HG02884 (cell line): ENCODE data around the gene SELENOV.

Source experiments
- ATAC-seq: cut with Tn5 transposase; IDR thresholded peaks from one replicate; pipeline ENCODE4 v1.9.1; 2021; ENCODE audit warnings: mild to moderate bottlenecking, moderate library complexity; ENCODE audit not compliant: unreplicated experiment

The SELENOV gene

DNA sequence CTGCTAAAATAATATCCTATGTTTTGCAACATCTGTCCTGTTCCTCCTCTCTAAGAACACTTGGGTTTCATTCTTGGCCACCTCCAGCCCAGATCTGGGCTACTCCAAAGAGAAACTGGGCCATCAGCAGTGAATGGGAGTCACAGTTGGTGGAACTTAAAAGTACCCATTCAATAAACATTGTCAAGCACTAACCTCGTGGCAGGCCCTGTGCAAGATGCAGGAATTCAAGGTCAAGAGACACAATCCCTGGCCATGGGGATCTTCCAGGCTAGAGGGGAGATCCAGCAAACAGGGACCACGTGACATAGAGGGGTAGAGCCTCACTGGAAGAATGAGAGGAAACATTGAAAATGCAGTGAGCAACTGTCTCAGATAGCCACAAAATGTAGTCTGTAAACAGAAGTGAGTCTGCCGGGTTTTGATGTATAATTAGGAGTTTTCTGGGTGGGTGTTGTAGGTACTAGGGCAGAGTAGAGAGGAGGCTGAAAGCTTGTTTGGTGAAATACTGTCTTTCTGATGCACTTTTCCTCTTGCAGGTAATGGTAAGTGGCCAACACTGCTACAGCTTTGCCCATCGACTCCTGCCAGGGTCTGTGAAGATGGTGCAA is 39.9 kb downstream of the SELENOV start:
- ATAC-seq, result no peak

DNA sequence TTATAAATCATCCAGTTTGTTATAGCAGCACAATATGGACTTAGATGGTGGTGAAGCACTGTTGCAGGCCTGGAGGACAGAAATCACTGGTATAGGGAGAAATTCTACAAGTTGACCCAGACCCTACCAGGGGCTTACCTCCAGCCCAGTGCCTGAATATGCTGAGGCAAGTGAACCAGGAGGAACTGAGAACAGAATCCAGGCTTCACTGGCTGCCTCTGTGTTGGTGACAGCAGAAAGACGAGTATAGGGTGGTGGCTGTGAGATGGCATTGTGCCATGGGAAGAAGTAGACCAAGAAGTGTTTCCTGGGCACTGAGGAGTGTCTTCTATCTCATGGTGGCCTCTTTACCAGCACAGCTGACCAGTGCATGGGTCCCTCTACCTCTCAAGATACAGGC is 40.9 kb downstream of the SELENOV start:
- ATAC-seq, result no peak

GRCh38 chr19:39557811-39558623 is 43.1 kb downstream of the SELENOV start:
- ATAC-seq, result peak; percentile 31

- no peak for ATAC-seq
These were observed 43.7 kb downstream of the SELENOV start for GRCh38 chr19:39558624-39559117.

DNA sequence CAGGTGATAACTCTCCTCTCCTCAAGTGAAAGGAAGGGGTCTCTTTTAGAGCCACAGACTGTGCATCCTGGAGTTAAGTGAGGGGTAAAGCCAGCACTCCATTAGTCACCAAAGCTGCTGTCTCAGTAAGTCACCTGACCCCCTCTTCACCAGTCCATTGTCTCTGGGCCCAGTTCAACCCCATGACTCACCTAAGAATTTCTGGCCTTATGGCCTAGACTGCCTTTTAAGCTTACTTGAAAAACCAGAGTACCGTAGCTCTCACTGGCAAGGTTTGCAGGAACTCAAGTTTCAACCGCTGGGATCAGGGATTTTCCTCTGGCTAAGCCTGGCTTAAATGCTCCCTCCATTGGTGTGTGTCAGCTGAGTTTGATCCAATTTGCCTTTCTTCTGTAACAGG is 48.5 kb downstream of the SELENOV start:
- no peak for ATAC-seq

GRCh38 chr19:39566064-39566463 is 51.1 kb downstream of the SELENOV start:
- ATAC-seq, result no peak

DNA sequence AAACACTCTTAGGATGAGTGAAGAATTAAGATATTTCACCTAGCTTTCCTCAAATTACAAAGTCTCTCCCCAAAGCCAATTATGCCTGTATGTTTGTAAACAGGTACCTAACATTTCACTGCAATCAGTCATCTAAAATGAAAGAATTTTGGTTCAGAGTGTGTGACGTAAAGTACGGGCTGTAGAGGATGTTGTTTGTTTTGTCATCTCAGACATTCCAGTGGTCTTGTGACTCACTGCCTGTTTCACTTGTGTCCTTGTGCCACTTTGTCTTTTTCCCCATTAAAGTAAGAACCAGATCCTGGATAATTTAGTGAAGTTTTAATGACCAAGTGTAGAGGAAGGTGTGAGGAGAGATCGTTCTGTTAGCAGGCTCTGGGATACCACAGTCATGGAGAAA is 53.7 kb downstream of the SELENOV start:
- ATAC-seq, result no peak
